ENCODE results near the gene KRT3. TPM values are rescaled to one million over a fixed set of nuclear protein-coding genes. Genes with fewer than 3 reads are reported as not detected.

The KRT3 gene
- polyA plus RNA-seq, 3 donors, result not detected

DNA sequence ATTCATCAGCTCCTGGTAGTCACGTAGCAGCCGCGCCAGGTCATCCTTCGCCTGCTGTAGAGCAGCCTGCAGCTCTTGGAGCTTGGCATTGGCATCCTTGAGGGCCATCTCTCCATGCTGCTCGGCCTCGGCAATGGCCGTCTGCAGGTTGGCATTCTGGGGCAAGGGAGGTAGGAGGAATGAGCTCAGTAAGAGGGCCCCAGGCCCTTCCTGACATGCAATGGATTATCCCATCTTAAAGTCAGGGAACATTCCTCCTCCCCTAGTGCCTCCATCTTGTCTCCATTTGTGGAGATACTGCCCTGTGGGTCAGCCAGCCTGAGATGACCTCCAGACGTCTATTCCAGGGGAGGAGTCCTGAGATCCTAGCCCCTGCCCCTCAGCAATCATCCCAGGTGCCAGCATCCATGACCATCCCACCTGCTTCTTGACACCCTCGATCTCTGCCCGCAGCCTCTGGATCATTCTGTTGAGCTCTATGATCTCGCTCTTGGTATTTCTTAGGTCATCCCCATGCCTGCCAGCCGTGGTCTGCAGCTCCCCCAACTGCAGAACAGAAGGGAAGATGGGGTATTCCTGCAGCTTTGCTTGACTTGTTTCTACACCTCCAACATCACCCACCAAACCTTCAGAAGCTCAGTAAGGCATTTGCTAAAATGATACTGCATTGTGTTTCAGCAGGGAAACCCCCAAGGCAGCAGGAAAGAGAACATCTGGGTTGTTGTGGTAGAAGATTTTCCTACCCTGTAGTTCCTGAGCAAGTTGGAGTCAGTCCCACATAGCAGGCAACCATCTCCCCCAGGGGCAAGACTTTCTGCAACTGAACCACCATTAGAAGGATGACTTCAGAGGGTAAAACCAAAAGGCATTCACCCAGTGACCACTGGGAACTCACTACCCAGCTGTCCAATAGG, 4.4 kb downstream of the KRT3 start:
- Histone ChIP-seq H3K27me3 (ENCODE audit: control insufficient read depth in 2 of 2, insufficient read depth in 2 of 2, low read length in 2 of 2) (peaks cover 6 to 19% of the 10 kb centered on the region in 2 donors), H3K79me2 (ENCODE audit: insufficient read depth, low read length) (no peaks in the 10 kb centered on the region), H3K4me2 (replicated peaks; ENCODE audit: extremely low read depth, low read length, poor library complexity, severe bottlenecking) (no peak overlapping the region), H3K4me3 (replicated peaks in 1 of 3; ENCODE audit: low read depth in 2 of 3, low read length in 3 of 3) (no peak overlapping the region), H4K20me1 (ENCODE audit: insufficient read depth, low read length) (no peaks in the 10 kb centered on the region), H3K27ac (ENCODE audit: low read depth in 1 of 2, low read length in 2 of 2) (no peak overlapping the region), H3K9me3 (replicated peaks in 1 of 2; ENCODE audit: control insufficient read depth in 1 of 2, insufficient read depth in 1 of 2, low read length in 2 of 2) (no peaks in the 10 kb centered on the region), H2AFZ (ENCODE audit: insufficient read depth, low read depth, low read length, poor library complexity, severe bottlenecking) (no peak overlapping the region), H3K4me1 (ENCODE audit: control insufficient read depth in 1 of 2, insufficient read depth in 2 of 2, low read length in 2 of 2) (no peaks in the 10 kb centered on the region), H3K36me3 (replicated peaks in 1 of 2; ENCODE audit: control insufficient read depth in 1 of 2, insufficient read depth in 2 of 2, low read length in 2 of 2) (no peaks in the 10 kb centered on the region), H3K9ac (ENCODE audit: insufficient read depth, low read length, poor library complexity, severe bottlenecking) (no peak overlapping the region)
- Mint-ChIP-seq H3K27ac (no peak overlapping the region), H3K36me3 (no peaks in the 10 kb centered on the region), H3K9me3 (peaks cover 0 to 5% (median 0%) of the 10 kb centered on the region in 7 donors), H3K4me3 (peak overlapping the region in 1 of 2 donors; percentile 33), H3K27me3 (ENCODE audit: low read depth in 3 of 3) (peaks cover 28 to 40% (median 28%) of the 10 kb centered on the region in 3 donors), H3K4me1 (peaks cover 5% of the 10 kb centered on the region)
- TF ChIP-seq, protein P1, sequence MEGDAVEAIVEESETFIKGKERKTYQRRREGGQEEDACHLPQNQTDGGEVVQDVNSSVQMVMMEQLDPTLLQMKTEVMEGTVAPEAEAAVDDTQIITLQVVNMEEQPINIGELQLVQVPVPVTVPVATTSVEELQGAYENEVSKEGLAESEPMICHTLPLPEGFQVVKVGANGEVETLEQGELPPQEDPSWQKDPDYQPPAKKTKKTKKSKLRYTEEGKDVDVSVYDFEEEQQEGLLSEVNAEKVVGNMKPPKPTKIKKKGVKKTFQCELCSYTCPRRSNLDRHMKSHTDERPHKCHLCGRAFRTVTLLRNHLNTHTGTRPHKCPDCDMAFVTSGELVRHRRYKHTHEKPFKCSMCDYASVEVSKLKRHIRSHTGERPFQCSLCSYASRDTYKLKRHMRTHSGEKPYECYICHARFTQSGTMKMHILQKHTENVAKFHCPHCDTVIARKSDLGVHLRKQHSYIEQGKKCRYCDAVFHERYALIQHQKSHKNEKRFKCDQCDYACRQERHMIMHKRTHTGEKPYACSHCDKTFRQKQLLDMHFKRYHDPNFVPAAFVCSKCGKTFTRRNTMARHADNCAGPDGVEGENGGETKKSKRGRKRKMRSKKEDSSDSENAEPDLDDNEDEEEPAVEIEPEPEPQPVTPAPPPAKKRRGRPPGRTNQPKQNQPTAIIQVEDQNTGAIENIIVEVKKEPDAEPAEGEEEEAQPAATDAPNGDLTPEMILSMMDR (IDR thresholded peaks at IDR 0.05), result no peak
- intact Hi-C loops (cut with micrococcal nuclease), result no loop called here
- no peak for DNase-seq
- 94% methylated on average over 7 of the region's 12 CpGs for WGBS (ENCODE audit: insufficient coverage)

DNA sequence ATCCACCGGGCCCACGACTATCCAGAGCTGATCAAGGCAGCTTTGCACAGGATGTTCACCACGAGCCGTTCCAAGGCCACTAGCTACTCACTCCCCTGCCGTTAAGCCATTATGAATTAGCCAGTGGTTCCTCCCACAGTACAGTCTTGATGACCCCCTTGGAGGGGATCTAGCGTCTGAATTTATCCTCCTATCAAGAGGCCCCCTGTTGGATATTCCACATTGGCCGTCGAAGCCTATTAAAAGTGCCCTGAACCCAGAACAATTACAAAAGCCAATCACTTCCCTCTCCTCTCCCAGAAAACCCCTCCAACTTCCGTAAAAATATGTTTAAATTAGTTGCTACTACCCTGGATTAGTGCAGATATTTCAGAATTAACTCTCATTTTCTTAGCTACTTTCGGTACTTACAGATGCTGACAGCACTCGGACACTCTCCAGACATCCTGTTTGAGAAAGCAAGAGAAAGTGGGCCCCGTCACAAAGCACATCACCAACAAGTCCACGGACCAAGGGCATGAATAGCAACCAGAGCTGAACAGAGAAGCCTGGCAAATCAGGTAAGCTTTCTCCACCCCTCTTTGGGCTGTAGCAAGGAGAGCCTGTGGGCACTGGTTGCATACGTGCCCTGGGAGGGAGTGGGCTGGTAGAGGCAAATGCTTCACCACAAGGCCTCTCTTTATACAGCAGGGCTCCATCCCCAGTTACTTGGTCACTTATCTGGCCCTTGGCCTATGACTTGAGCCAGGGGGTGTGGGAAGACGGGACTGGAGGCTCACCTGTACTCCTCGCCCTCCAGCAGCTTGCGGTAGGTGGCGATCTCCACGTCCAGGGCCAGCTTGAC, 5.3 kb downstream of the KRT3 start:
- Histone ChIP-seq H3K27me3 (ENCODE audit: control insufficient read depth in 2 of 2, insufficient read depth in 2 of 2, low read length in 2 of 2) (peaks cover 6 to 19% of the 10 kb centered on the region in 2 donors), H2AFZ (ENCODE audit: insufficient read depth, low read depth, low read length, poor library complexity, severe bottlenecking) (no peak overlapping the region), H3K4me3 (replicated peaks in 1 of 3; ENCODE audit: low read depth in 2 of 3, low read length in 3 of 3) (no peak overlapping the region), H3K36me3 (replicated peaks in 1 of 2; ENCODE audit: control insufficient read depth in 1 of 2, insufficient read depth in 2 of 2, low read length in 2 of 2) (no peaks in the 10 kb centered on the region), H3K9me3 (replicated peaks in 1 of 2; ENCODE audit: control insufficient read depth in 1 of 2, insufficient read depth in 1 of 2, low read length in 2 of 2) (no peaks in the 10 kb centered on the region), H3K9ac (ENCODE audit: insufficient read depth, low read length, poor library complexity, severe bottlenecking) (no peak overlapping the region), H3K4me2 (replicated peaks; ENCODE audit: extremely low read depth, low read length, poor library complexity, severe bottlenecking) (no peak overlapping the region), H3K4me1 (ENCODE audit: control insufficient read depth in 1 of 2, insufficient read depth in 2 of 2, low read length in 2 of 2) (no peaks in the 10 kb centered on the region), H3K27ac (ENCODE audit: low read depth in 1 of 2, low read length in 2 of 2) (no peak overlapping the region), H4K20me1 (ENCODE audit: insufficient read depth, low read length) (no peaks in the 10 kb centered on the region), H3K79me2 (ENCODE audit: insufficient read depth, low read length) (no peaks in the 10 kb centered on the region)
- H3K4me1 Mint-ChIP-seq, result peaks cover 5% of the 10 kb centered on the region
- H3K4me3 Mint-ChIP-seq, result peak overlapping the region in 1 of 2 donors; percentile 58
- H3K27me3 Mint-ChIP-seq (ENCODE audit: low read depth in 3 of 3), result peaks cover 28 to 40% (median 30%) of the 10 kb centered on the region in 3 donors
- TF ChIP-seq, protein P1 (IDR thresholded peaks at IDR 0.05), result no peak
- intact Hi-C loops (cut with micrococcal nuclease), result no loop called here
- no peak for DNase-seq
- H3K9me3 Mint-ChIP-seq, result peaks cover 0 to 6% (median 0%) of the 10 kb centered on the region in 7 donors
- 72% methylated on average over 13 of the region's 19 CpGs for WGBS (ENCODE audit: insufficient coverage)
- H3K36me3 Mint-ChIP-seq, result no peaks in the 10 kb centered on the region
- peak overlapping the region in 1 of 7 donors; percentile 55 for H3K27ac Mint-ChIP-seq
